GM23338 (cell line): Measurements from ENCODE around the gene PRSS33.

Source experiments
- CREB1 ChIP-seq: fragments of 250-450 bp; sonication (Bioruptor Pico); IDR thresholded peaks from 2 replicates; pipeline ENCODE4 v1.5.0; 2020; ENCODE audit warnings: low read depth, mild to moderate bottlenecking, moderate library complexity
- EZH2 ChIP-seq: fragments of 200-600 bp; sonication (generic); IDR thresholded peaks from one replicate; pipeline ENCODE4 v1.8.0; 2017; ENCODE audit warnings: antibody characterized with exemption, mild to moderate bottlenecking, low read depth; ENCODE audit not compliant: unreplicated experiment
- JUNB ChIP-seq: IDR thresholded peaks from one replicate; pipeline ENCODE4 v1.6.1; 2016; ENCODE audit warnings: antibody characterized with exemption; ENCODE audit not compliant: unreplicated experiment
- POLR2AphosphoS5 ChIP-seq: IDR thresholded peaks from 2 replicates; pipeline ENCODE4 v1.6.1; 2016; ENCODE audit warnings: antibody characterized with exemption, low read depth
- TF ChIP-seq, protein P1 (sequence below), 2 experiments: fragments of 200-600 bp in 1 of 2; sonication (generic) in 1 of 2; conservative IDR thresholded peaks; 2 replicates each; pipeline versions ENCODE4 v1.5.1 to v1.6.1; 2016 to 2017; ENCODE audit warnings: antibody characterized with exemption in 2 of 2, low read depth in 2 of 2, mild to moderate bottlenecking in 2 of 2, moderate library complexity in 1 of 2
- TF ChIP-seq, protein P2 (sequence below): IDR thresholded peaks from one replicate; pipeline ENCODE4 v1.6.1; 2018; ENCODE audit warnings: antibody characterized with exemption; ENCODE audit not compliant: unreplicated experiment

DNA sequence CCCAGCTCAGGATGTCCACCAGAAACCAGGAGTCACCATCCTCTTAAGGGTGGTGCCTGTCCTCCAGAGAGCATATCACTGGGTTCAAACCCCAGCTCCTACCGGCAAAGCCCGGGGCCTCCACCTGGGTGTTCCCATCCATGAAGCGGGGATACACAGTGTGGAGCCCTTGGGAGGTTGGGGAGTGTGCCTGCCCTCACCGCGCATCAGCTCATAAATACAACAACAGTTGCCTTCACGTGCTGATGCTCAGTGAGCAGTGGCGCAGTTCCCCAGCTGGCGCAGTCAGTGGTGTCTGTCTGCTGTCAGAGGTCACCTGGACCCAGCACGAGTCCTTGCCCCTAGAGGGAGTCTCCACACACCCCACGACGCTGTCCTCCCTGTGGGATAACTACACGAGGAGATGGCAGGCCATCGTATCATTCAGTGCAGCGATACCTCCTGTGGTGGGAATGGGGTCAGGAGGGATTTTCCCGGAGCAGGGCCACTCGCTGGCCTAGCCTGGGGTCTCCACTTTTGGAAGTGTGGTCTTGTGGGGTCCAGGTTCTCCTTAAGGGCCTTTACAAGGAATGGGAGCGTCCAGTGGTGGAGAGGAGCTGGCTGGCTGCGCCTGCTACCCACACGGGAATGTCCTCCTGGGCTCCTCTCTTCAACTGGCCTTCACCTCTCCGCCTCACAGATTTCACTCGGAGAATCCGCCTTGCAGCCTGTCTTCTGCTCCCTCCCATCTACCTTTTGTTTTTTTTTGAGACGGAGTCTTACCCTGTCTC is 8.0 kb downstream of the PRSS33 start:
- TF ChIP-seq, protein P1, sequence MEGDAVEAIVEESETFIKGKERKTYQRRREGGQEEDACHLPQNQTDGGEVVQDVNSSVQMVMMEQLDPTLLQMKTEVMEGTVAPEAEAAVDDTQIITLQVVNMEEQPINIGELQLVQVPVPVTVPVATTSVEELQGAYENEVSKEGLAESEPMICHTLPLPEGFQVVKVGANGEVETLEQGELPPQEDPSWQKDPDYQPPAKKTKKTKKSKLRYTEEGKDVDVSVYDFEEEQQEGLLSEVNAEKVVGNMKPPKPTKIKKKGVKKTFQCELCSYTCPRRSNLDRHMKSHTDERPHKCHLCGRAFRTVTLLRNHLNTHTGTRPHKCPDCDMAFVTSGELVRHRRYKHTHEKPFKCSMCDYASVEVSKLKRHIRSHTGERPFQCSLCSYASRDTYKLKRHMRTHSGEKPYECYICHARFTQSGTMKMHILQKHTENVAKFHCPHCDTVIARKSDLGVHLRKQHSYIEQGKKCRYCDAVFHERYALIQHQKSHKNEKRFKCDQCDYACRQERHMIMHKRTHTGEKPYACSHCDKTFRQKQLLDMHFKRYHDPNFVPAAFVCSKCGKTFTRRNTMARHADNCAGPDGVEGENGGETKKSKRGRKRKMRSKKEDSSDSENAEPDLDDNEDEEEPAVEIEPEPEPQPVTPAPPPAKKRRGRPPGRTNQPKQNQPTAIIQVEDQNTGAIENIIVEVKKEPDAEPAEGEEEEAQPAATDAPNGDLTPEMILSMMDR (conservative IDR thresholded peaks at IDR 0.05; ENCODE audit: low read depth in 2 of 2), result peak in 1 of 2 experiments; percentile 13; a peak in 1 of 4 replicates
- no peak for TF ChIP-seq CREB1 (CRISPR knock-in tag)
- no peak; the same call in 1 of the 2 replicates for TF ChIP-seq POLR2AphosphoS5
- no peak for TF ChIP-seq EZH2
- TF ChIP-seq, protein P2, sequence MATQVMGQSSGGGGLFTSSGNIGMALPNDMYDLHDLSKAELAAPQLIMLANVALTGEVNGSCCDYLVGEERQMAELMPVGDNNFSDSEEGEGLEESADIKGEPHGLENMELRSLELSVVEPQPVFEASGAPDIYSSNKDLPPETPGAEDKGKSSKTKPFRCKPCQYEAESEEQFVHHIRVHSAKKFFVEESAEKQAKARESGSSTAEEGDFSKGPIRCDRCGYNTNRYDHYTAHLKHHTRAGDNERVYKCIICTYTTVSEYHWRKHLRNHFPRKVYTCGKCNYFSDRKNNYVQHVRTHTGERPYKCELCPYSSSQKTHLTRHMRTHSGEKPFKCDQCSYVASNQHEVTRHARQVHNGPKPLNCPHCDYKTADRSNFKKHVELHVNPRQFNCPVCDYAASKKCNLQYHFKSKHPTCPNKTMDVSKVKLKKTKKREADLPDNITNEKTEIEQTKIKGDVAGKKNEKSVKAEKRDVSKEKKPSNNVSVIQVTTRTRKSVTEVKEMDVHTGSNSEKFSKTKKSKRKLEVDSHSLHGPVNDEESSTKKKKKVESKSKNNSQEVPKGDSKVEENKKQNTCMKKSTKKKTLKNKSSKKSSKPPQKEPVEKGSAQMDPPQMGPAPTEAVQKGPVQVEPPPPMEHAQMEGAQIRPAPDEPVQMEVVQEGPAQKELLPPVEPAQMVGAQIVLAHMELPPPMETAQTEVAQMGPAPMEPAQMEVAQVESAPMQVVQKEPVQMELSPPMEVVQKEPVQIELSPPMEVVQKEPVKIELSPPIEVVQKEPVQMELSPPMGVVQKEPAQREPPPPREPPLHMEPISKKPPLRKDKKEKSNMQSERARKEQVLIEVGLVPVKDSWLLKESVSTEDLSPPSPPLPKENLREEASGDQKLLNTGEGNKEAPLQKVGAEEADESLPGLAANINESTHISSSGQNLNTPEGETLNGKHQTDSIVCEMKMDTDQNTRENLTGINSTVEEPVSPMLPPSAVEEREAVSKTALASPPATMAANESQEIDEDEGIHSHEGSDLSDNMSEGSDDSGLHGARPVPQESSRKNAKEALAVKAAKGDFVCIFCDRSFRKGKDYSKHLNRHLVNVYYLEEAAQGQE, result no peak
- no peak for TF ChIP-seq JUNB
